Activated T-helper 1 cell treated with anti-CD3 and anti-CD28 coated beads, Interleukin-2, amount 50 U/mL, for 16 hours (primary cell): ENCODE measurements around the gene RAB19.
"Not testable (repeated sequence)": the region's sequence is repeated elsewhere in the genome, so short reads cannot be mapped to it uniquely, and the experiment has no call there.

ENCODE experiments used
- DNase-seq, 2 donors: peaks; one replicate each; pipeline ENCODE4 v3.0.0-alpha.2; 2020; ENCODE audit warnings: low read depth in 1 of 2, low spot score in 1 of 2

RAB19 gene

DNA sequence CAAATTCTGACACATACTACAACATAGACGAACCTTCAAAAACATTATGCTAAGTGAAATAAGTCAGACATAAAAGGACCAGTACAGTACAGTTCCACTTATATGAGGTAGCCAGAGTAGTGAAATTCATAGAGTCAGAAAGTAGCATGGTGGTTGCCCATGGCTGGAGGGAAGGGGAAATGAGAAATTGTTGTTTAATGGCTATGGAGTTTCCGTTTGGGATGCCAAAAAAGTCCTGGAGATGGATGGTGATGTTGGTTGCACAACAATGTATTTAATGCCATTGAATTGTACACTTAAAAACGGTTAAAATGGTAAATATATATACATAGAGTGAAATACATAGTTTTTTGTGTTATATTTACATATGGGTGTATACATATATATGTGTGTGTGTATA, 3.5 kb upstream of the RAB19 start:
- no peak for DNase-seq

DNA sequence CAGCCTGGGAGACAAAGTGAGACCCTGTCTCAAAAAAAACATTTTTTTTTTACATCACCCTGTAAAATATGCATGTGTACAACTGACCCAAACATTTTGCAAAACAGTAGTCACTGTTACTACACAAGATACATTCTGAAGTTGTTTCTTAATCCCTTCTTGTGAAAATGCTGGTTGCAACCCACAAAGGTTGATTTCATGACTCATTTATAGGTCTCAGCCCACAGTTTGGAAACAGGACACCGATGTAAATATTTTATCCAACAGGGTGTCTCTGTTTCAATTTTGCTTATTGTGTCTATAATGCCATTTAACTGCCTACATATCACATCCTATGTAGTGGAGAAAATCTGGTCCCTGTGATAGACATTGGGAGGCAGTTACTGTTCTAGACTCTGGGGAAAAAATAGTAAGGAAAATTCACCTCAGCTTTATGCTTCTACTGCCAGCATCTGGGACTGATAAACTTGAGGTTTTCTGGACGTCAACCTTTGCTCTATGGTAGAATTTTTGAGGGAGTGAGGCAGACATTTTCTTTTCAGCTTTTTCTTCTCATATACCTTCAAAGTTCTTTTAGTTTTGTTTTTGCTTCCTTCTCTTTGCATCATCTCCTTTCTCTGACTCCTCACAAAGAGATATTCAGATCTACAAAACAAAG, 1.6 kb upstream of the RAB19 start:
- DNase-seq, result no peak

DNA sequence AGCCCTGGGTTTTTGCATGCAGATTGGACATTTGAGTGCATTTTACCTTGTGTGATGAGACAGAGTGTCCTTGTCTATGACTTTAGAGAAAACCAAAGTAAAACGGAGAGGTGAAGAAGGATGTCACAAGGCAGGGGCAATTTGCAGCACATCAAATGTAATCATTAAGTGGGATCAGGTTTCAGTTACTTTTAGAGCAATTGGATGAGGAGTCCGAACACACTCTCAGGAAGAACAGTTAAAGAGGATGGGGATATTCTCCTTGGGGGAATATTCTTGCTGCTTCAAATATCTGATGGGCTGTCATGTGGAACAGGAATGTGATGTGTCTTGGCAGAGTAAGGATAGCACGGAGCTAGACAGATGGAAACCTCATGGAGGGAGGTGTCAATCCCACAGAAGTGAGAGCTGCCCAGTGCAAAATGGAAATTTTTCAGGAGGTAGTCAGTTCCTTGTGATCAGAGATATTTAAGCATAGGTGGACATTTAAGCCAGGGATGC, 757 bp downstream of the RAB19 start:
- no peak for DNase-seq

DNA sequence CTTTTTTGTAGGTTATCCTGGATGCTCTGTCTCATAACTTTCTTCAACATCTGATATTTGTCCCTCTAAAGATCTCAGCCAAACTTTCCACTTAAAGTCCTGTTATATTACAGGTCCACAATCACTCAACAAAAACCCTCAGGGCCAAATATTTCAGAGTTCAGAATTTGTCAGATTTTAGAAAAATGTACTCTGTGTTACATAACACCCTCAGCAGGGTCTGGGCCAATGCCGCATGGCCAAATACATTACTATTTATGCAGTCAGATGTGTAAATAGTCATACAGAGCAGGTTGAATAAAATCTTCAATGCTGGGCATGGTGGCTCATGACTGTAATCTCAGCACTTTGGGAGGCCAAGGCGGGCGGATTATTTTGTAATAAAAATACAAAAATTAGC, 11.5 kb downstream of the RAB19 start:
- no peak for DNase-seq

DNA sequence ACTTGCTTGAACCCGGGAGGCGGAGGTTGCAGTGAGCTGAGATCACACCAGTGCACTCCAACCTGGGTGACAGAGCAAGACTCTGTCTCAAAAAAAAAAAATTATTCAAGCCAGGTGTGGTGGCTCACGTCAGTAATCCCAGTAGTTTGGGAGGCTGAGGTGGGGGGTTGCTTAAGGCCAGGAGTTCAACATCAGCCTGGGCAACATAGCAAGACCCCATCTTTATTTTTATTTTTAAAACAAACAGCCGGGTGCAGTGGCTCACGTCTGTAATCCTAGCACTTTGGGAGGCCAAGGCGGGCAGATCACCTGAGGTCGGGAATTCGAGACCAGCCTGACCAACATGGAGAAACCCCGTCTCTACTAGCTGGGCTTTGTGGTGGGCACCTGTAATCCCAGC, 12.0 kb downstream of the RAB19 start:
- not testable (repeated sequence) for DNase-seq

DNA sequence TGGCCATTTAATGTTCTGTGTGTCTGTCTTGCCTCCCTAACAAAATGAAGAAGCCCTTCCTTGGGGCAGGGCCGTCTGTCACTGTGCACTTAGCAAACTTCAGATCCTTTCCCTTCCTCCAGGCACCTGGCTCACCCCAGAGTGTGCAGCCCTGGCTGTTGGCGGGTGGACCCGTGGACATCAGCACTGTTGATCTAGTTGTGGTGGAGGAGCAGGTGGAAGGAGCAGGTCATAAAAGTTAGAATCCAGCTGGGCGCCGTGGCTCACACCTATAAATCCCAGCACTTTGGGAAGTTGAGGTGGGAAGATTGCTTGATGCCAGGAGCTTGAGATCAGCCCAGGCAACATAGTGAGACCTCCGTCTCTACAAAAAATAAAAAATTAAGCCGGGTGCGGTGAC, 12.7 kb downstream of the RAB19 start:
- DNase-seq, result no peak

DNA sequence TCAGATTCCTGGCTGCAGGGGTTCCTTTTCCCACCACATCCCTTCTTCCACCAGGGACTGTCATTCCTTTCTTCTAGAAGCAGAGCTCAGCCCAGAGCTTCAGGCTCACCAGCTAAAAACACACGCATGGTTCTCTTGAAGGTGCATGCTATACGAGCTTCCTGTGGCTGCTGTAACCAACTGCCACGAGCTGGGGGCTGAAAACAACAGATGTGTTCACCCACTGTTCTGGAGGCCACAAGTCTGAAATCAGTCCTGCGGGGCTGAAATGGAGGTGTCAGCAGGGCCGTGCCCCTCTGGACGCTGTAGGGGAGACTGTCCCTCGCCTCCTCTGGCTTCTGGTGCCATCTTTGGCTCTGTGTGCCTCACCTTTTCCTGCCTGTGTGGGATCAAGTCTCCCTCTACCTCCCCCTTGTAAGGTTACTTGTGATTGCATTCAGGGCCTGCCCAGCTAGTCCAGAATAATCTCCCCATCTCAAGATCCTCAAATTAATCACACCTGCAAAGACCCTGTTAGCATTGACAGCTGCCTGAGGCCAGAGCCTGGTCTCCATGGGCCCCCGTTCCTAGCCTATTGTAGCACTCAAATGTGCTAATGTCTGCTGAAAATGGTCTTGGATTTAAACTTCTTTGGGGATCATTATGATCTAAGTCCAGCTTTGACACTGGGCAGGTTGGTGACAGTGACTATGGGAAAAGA, 13.7 kb downstream of the RAB19 start:
- no peak for DNase-seq

DNA sequence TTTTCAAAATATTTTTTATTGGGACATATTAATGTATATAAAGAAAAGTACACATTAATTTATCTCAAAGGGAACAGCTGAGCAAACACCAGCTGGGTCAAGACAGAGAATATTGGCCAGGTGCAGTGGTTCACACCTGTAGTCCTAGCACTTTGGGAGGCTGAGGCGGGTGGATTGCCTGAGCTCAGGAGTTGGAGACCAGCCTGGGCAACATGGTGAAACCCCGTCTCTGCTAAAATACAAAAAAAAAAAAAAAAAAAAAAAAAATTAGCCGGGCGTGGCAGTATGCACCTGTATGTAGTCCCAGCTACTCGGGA, 14.3 kb downstream of the RAB19 start:
- not testable (repeated sequence) for DNase-seq

DNA sequence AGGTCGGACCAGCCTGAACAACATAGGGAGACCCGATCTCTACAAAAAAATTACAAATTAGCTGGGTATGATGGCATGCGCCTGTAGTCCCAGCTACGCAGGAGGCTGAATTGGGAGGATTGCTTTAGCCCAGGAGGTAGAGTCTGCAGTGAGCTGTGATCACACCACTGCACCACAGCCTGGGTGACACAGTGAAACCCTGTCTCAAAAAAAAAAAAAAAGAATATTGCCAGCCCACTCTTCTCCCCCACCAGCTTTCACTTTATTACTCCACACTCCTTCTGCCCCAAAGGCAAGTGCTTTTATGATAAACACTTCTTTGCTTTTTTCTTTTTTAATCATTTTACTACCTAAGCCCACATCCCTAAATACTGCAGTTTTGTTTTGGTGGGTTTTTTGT, 14.8 kb downstream of the RAB19 start:
- no peak for DNase-seq

DNA sequence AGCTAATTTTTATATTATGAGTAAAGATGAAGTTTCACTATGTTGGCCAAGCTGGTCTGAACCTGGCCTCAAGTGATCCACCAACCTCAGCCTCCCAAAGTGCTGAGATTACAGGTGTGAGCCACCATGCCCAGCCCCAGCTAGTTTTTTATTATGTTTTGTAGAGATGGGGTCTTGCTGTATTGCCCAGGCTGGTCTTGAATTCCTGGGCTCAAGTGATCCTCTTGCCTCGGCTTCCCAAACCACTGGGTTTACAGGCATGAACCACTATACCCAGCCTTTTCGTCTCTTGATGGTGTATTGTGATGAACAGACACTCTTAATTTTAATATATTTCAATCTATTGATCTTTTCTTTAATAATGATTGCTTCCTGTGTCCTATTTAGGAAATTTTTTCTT, 17.7 kb downstream of the RAB19 start:
- no peak for DNase-seq

DNA sequence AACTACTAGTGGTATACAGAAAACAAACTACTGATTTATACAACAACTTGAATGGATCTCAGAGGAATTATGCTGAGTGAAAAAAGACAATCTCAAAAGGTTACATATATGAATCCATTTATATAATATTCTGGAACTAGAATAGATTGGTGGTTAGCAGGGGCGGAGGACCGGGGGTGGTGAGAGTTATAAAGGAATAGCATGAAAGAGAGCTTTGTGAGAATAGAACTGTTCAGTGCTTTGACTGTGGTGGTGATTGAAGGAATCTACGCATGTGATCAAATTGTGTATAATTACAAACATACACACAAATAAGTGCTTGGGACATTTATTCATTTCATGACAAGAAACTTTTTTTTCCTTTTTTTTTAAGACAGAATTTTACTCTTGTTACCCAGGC, 19.6 kb downstream of the RAB19 start:
- no peak for DNase-seq

DNA sequence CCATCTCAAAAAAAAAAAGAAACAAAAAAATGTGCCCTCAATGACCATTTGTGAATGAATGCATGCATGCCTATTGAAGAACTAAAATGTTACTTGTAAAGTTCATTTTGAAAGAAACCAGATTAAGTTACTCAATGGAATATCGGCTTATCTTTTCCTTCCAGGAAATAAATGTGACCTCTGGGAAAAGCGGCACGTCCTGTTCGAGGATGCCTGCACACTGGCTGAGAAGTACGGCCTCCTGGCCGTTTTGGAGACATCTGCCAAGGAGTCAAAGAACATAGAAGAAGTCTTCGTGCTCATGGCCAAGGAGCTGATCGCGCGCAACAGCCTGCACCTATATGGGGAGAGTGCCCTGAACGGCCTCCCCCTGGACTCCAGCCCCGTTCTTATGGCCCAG, 21.9 kb downstream of the RAB19 start:
- no peak for DNase-seq

DNA sequence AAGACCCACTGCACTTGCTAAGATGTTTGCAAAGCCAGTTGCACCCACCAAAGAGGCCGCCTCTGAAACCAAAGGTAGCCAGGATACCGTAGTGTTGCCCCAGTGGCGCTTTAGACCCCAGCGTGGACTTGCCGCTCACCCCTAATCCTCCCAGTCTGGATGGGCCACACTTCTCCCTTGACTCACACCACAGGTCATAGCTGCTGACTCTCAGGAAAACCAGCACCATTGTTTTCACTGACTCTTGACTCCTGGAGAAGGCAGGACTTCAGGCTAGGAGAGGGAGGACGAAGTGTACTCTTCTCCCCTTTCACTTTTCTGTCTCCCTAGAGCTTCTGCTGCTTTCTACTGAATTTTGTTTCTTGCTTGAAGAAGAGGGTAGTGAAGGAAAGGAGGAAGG, 22.3 kb downstream of the RAB19 start:
- no peak for DNase-seq

DNA sequence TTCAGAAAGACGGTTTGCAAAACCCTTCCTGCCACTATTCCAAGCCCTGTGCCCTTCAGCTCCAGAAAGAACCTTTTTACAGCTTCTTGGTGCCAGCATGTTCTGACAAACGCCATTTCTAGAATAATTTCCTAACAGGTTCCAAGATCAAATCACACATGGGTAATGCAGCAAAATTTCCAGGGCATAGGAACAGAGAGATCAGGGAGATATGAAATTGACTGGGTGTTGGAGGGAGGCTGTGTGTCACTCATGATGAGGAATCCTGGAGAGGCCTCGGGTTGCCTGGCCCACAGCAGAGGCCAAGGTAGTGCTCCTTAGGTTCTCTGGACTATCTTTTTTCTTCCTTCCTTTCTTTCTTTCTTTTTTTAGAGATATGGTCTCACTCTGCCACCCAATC, 29.5 kb downstream of the RAB19 start:
- DNase-seq, result no peak

DNA sequence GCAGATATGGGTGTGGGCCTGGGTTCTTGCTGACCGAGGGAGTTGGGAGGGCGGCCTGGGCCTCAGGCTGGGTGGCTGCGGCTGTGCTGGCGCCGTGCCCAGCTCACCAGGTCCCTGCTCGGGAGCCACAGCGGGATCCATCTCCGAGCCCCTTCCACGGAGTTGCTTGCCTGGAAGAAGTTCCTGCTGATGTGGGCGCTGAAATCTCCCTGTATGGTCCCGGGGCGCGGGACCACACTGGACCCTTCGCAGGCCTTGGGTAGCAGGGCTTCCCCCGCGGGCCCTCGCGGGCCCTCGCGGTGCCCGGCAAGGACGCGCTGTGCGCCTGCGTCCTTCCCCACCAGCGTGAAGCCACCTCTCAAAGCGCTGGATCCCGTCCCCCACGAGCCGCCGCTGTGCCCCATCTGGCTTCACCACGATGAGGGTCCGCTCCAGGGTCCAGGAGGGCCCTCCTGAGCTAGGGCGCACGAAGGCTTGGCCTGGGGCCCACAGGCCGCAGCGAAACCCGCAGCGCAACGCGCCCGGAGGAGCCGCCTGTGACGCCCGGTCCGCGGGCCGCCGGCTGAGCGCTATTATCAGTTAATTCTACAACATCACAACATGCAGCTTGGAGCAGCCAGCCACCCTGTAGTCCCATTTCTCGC, 31.5 kb downstream of the RAB19 start:
- DNase-seq, result no peak

DNA sequence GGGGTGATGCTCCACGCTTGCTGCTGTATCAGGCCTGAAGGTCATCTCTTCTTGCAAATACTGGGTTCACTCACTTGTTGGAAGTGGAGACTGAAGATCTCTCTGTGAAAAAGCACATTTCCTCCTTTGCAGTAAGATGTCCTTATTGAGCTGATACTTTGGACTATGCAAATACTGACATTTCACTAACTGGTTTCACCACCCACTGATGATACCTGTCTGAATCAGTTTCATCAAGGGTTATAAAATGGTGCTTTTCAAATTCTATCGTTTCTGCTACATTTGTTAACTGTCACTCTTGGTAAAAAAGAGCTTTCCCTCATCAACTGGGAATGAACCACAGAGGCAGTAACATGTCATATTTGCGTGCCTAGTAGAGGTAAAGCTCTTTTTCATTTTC, 35.5 kb downstream of the RAB19 start:
- DNase-seq, result no peak

DNA sequence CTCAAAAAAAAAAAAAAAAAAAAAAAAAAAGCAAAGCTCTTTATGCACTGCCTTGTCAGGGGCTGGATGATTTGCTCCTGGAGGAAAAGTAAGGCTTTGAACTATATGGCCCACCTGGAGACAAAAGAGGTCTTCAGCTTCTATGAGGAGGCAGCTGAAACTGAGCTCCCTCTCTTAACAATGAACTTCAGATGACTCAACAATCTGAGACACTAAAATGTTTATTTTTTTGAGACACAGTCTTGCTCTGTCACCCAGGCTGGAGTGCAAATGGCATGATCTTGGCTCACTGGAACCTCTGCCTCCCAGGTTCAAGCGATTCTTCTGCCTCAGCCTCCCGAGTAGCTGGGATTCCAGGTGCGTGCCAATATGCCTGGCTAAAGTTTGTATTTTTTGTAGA, 36.7 kb downstream of the RAB19 start:
- DNase-seq, result no peak

DNA sequence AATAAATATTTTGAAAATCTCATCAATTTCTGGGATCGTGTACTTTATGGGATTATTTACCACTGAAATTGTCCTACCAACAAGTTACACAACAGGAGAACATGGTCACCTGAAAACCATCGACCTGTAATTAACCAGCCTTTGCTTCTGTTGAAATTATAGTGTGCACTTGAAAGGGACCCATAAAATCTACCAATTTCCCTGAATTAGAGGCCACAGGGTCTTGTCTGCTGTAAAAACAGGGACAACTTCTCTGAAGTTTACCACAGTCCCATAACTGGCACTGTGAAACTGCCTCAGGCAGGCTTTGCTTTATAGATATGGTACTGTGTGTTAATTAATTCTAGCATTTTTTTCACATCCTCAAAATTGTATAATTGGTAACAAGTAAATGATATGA, 37.7 kb downstream of the RAB19 start:
- no peak for DNase-seq

DNA sequence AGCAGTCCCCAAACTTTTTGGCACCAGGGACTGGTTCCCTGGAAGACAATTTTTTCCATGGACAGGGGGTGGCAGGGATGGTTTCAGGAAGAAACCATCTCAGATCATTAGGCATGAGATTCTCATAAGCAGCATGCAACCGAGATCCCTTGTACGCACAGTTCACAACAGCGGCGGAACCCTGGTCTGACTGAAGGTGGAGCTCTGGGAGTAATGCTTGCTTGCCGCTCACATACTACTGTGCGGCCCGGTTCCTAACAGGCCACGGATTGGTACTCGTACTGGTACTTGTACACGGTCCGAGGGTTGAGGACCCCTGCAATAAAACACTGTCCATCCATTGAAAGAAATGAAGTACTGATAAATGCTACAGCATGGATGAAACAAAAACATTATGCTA, 42.6 kb downstream of the RAB19 start:
- DNase-seq, result no peak

DNA sequence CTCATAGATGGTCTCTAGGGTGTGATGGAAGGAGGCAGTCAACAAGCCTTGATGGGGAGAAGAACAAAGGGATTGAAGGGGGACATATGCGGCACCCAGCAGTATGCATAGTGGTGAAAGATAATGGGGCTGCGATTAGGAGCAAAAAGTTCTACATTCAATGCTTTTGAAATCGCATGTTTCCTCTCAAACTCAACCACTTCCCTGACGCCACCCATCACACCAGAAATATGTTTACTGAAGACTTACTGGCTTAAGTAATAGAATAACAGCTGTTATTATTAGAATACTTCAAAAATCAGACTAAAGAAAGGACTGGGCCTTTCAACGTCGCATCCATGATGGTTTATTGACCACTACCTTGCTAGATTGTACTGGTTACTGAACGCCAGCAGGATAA, 44.0 kb downstream of the RAB19 start:
- no peak for DNase-seq

DNA sequence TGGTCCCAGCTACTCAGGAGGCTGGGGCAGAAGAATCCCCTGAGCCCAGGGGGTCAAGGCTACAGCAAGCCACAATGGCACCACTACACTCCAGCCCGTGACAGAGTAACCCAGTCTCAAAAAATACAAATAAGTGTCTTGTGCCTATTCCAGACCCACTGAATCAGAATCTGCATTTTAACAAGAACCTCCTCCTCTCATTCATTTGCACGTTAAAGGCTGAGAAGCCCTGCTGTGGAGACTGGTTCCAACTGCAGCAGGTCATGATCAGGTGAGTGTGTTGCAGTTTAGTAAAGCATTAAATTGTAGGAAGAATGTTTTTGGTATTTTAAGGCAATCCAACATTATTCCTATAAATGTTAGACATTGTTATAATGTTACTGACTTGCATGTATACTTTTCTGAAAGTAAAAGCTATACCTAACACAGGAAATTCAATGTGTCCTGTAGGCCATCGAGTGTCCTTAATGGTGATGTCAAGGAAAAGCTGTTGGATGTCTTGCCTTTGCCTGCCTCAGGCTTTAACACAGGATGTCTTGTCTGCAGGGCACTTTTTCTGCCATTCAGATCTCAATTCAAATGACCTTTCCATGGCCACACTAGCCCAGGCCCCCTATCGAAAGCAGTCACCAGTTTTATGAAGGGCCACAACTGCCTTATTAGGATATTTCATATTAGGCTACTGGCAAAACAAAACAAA, 45.1 kb downstream of the RAB19 start:
- DNase-seq, result no peak

DNA sequence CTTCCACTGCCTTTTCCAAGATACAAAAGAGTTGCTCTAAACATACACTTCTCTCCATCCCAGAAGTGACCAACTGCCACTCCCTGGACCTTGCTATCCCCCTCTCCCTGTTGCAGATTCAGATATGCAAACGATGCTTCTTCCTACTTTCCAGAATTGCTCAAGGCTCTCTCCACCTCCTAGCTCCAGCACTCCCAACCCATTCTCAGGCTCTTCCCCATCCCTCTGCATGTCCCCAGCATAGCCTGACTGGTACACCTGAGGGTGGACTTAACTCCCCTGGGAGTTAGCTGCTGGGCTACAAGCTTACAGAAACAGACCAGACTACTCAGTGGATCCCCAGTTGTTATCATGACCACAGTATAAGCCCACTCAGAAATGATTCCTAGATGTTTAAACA, 47.9 kb downstream of the RAB19 start:
- DNase-seq, result no peak
